HEK293 (cell line): ENCODE data around the gene PI16.
"Not testable (repeated sequence)": the region's sequence is repeated elsewhere in the genome, so short reads cannot be mapped to it uniquely, and the experiment has no call there.

ENCODE experiments used
- CTCF ChIA-PET: fragments of 350-600 bp; formaldehyde crosslinking; extraction: SDS; loops from one replicate; lab custom pipeline; 2021; ENCODE audit warnings: antibody characterized with exemption; lab: Yijun Ruan, JAX
- POLR2A ChIA-PET: fragments of 300-600 bp; formaldehyde crosslinking; extraction: SDS; loops from one replicate; lab custom pipeline; 2020; ENCODE audit warnings: antibody characterized with exemption, inconsistent platforms; lab: Yijun Ruan, JAX
- H3K27ac ChIP-seq: fragments of 200-500 bp; sonication (Bioruptor generic); 2 replicates; pipeline ENCODE4 v1.5.1; 2014; ENCODE audit warnings: low read depth, low read length, control low read depth, inconsistent platforms; ENCODE audit errors: extremely low read depth
- H3K36me3 ChIP-seq, 2 experiments: fragments of 200-500 bp in 1 of 2; sonication (Bioruptor generic) in 1 of 2; 1 replicate in 1 of 2; 2 replicates in 1 of 2; pipeline ENCODE4 v1.5.1; 2014 to 2017; ENCODE audit warnings: inconsistent platforms in 2 of 2, low read length in 2 of 2; ENCODE audit not compliant: control insufficient read depth in 2 of 2, insufficient read depth in 1 of 2
- H3K4me1 ChIP-seq: fragments of 200-500 bp; sonication (Bioruptor generic); 2 replicates; pipeline ENCODE4 v1.5.1; 2014; ENCODE audit warnings: mild to moderate bottlenecking, low read length, inconsistent platforms; ENCODE audit not compliant: control insufficient read depth, insufficient read depth
- H3K4me3 ChIP-seq: 2 replicates; pipeline ENCODE4 v1.5.1; 2011; ENCODE audit warnings: low read depth, mild to moderate bottlenecking, control low read depth, low read length, moderate library complexity
- H3K9me3 ChIP-seq: fragments of 200-500 bp; sonication (Bioruptor generic); 2 replicates; pipeline ENCODE4 v1.5.1; 2014; ENCODE audit warnings: low read depth, low read length, inconsistent platforms; ENCODE audit not compliant: control insufficient read depth, insufficient read depth
- EGR2 ChIP-seq: fragments of 450-650 bp; formaldehyde crosslinking; IDR thresholded peaks from 2 replicates; pipeline ENCODE4 v1.5.1; 2016; ENCODE audit warnings: low read depth, missing biosample characterization, missing genetic modification characterization
- IKZF3 ChIP-seq: fragments of 450-650 bp; IDR thresholded peaks from 2 replicates; pipeline ENCODE4 v1.5.0; 2018; ENCODE audit warnings: missing biosample characterization, mild to moderate bottlenecking, missing genetic modification characterization, moderate library complexity
- OVOL3 ChIP-seq: fragments of 450-650 bp; formaldehyde crosslinking; IDR thresholded peaks from 2 replicates; pipeline ENCODE4 v1.5.1; 2016; ENCODE audit warnings: missing biosample characterization, missing genetic modification characterization
- ZBTB1 ChIP-seq: fragments of 450-650 bp; formaldehyde crosslinking; IDR thresholded peaks from 2 replicates; pipeline ENCODE4 v1.5.1; 2016; ENCODE audit warnings: missing biosample characterization, missing genetic modification characterization
- ZFHX2 ChIP-seq: fragments of 450-650 bp; formaldehyde crosslinking; conservative IDR thresholded peaks from 2 replicates; pipeline ENCODE4 v1.5.1; 2016; ENCODE audit warnings: missing biosample characterization, missing genetic modification characterization
- ZNF155 ChIP-seq: fragments of 450-650 bp; formaldehyde crosslinking; IDR thresholded peaks from 2 replicates; pipeline ENCODE4 v1.5.1; 2016; ENCODE audit warnings: missing biosample characterization, missing genetic modification characterization
- ZNF2 ChIP-seq: fragments of 450-650 bp; formaldehyde crosslinking; IDR thresholded peaks from 2 replicates; pipeline ENCODE4 v1.5.1; 2016; ENCODE audit warnings: missing biosample characterization, missing genetic modification characterization
- ZNF248 ChIP-seq: fragments of 450-650 bp; formaldehyde crosslinking; IDR thresholded peaks from 2 replicates; pipeline ENCODE4 v1.5.1; 2017; ENCODE audit warnings: missing biosample characterization, missing genetic modification characterization
- ZNF335 ChIP-seq: fragments of 450-650 bp; formaldehyde crosslinking; conservative IDR thresholded peaks from 2 replicates; pipeline ENCODE4 v1.5.1; 2016; ENCODE audit warnings: missing biosample characterization, missing genetic modification characterization
- ZNF561 ChIP-seq: fragments of 450-650 bp; IDR thresholded peaks from 2 replicates; pipeline ENCODE4 v1.5.1; 2018; ENCODE audit warnings: missing biosample characterization, missing genetic modification characterization, borderline replicate concordance
- TF ChIP-seq, protein P1 (sequence below): fragments of 450-650 bp; formaldehyde crosslinking; IDR thresholded peaks from 2 replicates; pipeline ENCODE4 v1.5.1; 2016; ENCODE audit warnings: missing biosample characterization, missing genetic modification characterization
- TF ChIP-seq, protein P2 (sequence below): fragments of 450-650 bp; formaldehyde crosslinking; IDR thresholded peaks from 2 replicates; pipeline ENCODE4 v1.5.1; 2016; ENCODE audit warnings: missing biosample characterization, missing genetic modification characterization, borderline replicate concordance
- TF ChIP-seq, protein P3 (sequence below): fragments of 450-650 bp; formaldehyde crosslinking; IDR thresholded peaks from 2 replicates; pipeline ENCODE4 v1.5.1; 2016; ENCODE audit warnings: missing biosample characterization, missing genetic modification characterization

The PI16 gene

DNA sequence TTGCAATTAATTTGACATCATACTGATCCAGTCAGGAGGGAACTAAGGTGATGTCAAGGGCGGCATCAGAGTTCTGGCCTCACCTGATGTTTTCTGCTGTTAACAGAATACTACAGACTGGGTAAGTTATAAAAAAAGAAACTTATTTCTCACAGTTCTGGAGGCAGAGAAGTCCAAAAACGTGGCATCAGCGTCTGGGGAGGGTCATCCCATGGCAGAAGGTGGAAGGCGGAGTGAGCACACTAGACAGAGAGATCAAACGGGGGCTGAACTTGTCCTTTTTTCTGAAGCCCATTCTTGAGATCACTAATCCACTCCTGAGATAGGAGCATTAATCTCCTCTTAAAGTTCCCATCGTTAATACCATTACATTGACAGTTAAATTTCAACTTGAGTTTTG, 34.7 kb downstream of the PI16 start:
- Histone ChIP-seq H3K4me1 (peaks cover 5% of the 10 kb centered on the region; the same call in 1 of the 2 replicates), H3K9me3 (no peaks in the 10 kb centered on the region)
- TF ChIP-seq ZNF248 (tag by site-specific recombination) = no peak
- TF ChIP-seq OVOL3 (tag by site-specific recombination) = no peak
- TF ChIP-seq, protein P1, sequence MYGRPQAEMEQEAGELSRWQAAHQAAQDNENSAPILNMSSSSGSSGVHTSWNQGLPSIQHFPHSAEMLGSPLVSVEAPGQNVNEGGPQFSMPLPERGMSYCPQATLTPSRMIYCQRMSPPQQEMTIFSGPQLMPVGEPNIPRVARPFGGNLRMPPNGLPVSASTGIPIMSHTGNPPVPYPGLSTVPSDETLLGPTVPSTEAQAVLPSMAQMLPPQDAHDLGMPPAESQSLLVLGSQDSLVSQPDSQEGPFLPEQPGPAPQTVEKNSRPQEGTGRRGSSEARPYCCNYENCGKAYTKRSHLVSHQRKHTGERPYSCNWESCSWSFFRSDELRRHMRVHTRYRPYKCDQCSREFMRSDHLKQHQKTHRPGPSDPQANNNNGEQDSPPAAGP = no peak
- TF ChIP-seq, protein P2, sequence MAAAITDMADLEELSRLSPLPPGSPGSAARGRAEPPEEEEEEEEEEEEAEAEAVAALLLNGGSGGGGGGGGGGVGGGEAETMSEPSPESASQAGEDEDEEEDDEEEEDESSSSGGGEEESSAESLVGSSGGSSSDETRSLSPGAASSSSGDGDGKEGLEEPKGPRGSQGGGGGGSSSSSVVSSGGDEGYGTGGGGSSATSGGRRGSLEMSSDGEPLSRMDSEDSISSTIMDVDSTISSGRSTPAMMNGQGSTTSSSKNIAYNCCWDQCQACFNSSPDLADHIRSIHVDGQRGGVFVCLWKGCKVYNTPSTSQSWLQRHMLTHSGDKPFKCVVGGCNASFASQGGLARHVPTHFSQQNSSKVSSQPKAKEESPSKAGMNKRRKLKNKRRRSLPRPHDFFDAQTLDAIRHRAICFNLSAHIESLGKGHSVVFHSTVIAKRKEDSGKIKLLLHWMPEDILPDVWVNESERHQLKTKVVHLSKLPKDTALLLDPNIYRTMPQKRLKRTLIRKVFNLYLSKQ = no peak
- TF ChIP-seq ZBTB1 = no peak
- TF ChIP-seq, all 188 proteins: peak for 0
- Histone ChIP-seq H3K4me3 (no peak overlapping the region), H3K27ac (no peak overlapping the region), H3K36me3 (no peaks in the 10 kb centered on the region)
- ChIA-PET POLR2A (interaction anchor here (1.1 kb wide), 1 partner anchor 115 kb away, joined by 3 read pairs; the partner anchor contains the start of gene PPIL1), CTCF (interaction anchor here (0.6 to 2.0 kb wide), 3 partner anchors 29 to 549 kb away, joined by 3 to 18 read pairs (median 3); partner anchors contain the start of gene C6orf89)

DNA sequence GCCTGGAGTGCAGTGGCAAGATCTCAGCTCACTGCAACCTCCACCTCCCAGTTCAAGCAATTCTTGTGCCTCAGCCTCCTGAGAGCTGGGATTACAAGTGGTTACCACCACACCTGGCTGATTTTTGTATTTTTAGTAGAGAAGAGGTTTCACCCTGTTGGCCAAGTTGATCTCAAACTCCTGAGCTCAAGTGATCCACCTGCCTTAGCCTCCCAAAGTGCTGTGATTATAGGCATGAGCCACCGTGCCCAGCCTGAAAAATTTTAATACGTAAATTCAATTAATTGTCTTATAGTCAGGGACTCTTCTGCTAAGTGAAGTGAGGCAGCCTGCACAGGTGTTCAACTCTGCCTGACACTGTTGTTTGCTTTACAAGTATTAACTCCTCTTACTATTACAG, 35.9 kb downstream of the PI16 start:
- H3K4me1 ChIP-seq, H3K4me3 ChIP-seq, H3K9me3 ChIP-seq, H3K36me3 ChIP-seq, H3K27ac ChIP-seq, POLR2A ChIA-PET: not testable (repeated sequence)
- CTCF ChIA-PET = interaction anchor here (2.0 kb wide), 1 partner anchor 27 kb away, joined by 18 read pairs; no protein-coding TSS in a partner anchor

DNA sequence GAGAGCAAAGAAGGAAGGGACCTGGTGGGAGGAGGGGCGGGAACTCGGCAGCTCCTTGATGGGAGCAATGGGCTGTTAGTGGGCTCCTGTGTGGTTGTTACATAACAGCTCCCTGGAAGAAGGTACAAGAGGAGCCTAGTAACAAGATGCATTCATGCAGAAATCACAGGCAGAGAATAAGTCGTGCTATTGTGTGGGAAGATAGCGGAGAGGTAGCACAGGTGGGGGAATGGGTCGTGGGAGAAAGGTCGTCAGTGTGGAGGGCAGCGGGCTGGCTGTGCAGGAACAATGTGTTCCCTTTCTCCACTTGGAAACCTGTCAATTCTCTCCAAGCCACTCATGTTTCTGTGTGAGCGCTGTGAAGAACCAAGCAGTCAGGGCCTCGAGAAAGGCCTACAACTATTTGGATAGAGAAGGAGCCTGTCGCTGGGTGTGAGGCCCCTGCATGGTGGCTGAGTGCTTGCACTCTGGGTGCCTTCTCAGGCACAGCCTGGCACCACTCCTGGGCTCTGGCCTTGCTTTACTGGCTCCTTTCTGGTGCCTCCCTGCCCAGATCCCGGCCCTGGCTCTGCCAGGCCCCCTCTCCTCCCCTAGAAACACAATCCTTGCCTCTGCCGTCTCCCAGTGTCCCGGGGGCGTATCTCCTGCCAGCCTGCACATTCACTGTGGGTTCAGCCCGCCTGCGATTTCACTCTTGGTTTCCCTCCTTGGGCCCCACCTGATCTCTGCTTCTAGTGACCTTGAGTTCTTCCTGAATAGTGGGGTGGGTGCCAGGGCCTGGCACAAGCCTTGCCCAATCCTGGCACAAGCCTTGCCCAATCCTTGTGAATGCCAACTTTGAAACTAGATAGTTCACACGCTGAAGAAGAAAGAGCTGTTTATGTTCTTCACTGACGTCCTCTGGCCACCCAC, 43.5 kb downstream of the PI16 start:
- Histone ChIP-seq H3K27ac (no peak overlapping the region), H3K4me3 (no peak overlapping the region)
- no peak for TF ChIP-seq ZNF561 (tag by site-specific recombination)
- no peak for TF ChIP-seq ZNF2 (tag by site-specific recombination)
- TF ChIP-seq, protein P3, sequence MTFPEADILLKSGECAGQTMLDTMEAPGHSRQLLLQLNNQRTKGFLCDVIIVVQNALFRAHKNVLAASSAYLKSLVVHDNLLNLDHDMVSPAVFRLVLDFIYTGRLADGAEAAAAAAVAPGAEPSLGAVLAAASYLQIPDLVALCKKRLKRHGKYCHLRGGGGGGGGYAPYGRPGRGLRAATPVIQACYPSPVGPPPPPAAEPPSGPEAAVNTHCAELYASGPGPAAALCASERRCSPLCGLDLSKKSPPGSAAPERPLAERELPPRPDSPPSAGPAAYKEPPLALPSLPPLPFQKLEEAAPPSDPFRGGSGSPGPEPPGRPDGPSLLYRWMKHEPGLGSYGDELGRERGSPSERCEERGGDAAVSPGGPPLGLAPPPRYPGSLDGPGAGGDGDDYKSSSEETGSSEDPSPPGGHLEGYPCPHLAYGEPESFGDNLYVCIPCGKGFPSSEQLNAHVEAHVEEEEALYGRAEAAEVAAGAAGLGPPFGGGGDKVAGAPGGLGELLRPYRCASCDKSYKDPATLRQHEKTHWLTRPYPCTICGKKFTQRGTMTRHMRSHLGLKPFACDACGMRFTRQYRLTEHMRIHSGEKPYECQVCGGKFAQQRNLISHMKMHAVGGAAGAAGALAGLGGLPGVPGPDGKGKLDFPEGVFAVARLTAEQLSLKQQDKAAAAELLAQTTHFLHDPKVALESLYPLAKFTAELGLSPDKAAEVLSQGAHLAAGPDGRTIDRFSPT (tag by site-specific recombination) = 0 out of 2 replicates have a peak, but pooled peaks have one; percentile 23
- TF ChIP-seq ZNF155 (tag by site-specific recombination) = no peak
- peak; percentile 80 for TF ChIP-seq EGR2 (tag by site-specific recombination)
- no peak for TF ChIP-seq IKZF3 (tag by site-specific recombination)
- no peak for TF ChIP-seq ZNF335
- TF ChIP-seq ZFHX2 (tag by site-specific recombination) = peak; percentile 53

More for the DNA sequence above, 43.5 kb downstream of the PI16 start:
- H3K9me3 ChIP-seq = no peaks in the 10 kb centered on the region
- no peaks in the 10 kb centered on the region; the same call in 1 of the 2 replicates for H3K4me1 ChIP-seq
- ChIA-PET CTCF (interaction anchor here (0.6 to 4.2 kb wide), 3 partner anchors 20 to 464 kb away, joined by 3 to 16 read pairs (median 4); no protein-coding TSS in a partner anchor), POLR2A (interaction anchor here (0.6 to 1.0 kb wide), 2 partner anchors 12 to 466 kb away, joined by 3 read pairs; partner anchors contain the start of gene MTCH1)
- H3K36me3 ChIP-seq = no peaks in the 10 kb centered on the region
